ENCODE measurements around the gene ZNF74.
A peak's percentile ranks its signal among the peaks of the same experiment; 100 is the strongest.

ZNF74 gene

GRCh38 chr22:20422271-20423007 lies 28.5 kb downstream of the ZNF74 start:
- no peak for DNase-seq

GRCh38 chr22:20423008-20423905 lies 29.3 kb downstream of the ZNF74 start:
- DNase-seq, result no peak

- DNase-seq, result no peak
Observed at GRCh38 chr22:20423906-20424551, 30.1 kb downstream of the ZNF74 start.

GRCh38 chr22:20424568-20424931 lies 30.6 kb downstream of the ZNF74 start:
- no peak for DNase-seq

GRCh38 chr22:20424932-20425565 lies 31.1 kb downstream of the ZNF74 start:
- no peak for DNase-seq

GRCh38 chr22:20425566-20426258 lies 31.8 kb downstream of the ZNF74 start:
- no peak for DNase-seq

- no peak for DNase-seq
Observed at GRCh38 chr22:20426259-20426615, 32.3 kb downstream of the ZNF74 start.

- DNase-seq, result no peak
Observed at GRCh38 chr22:20427104-20427944, 33.4 kb downstream of the ZNF74 start.

- DNase-seq, result no peak
Observed at GRCh38 chr22:20427945-20428417, 34.0 kb downstream of the ZNF74 start.

GRCh38 chr22:20428496-20429253 lies 34.7 kb downstream of the ZNF74 start:
- no peak for DNase-seq

- peak; percentile 71 for DNase-seq
Observed at GRCh38 chr22:20429254-20430100, 35.5 kb downstream of the ZNF74 start.

GRCh38 chr22:20430101-20430719 lies 36.3 kb downstream of the ZNF74 start:
- DNase-seq, result no peak

- no peak for DNase-seq
Observed at GRCh38 chr22:20430720-20431510, 37.0 kb downstream of the ZNF74 start.

- no peak for DNase-seq
Observed at GRCh38 chr22:20431511-20432192, 37.7 kb downstream of the ZNF74 start.

GRCh38 chr22:20432244-20432686 lies 38.3 kb downstream of the ZNF74 start:
- no peak for DNase-seq

GRCh38 chr22:20433191-20433590 lies 39.2 kb downstream of the ZNF74 start:
- no peak for DNase-seq

GRCh38 chr22:20433686-20434241 lies 39.8 kb downstream of the ZNF74 start:
- DNase-seq, result no peak

Measured in activated T-cell treated with anti-CD3 and anti-CD28 coated beads for 4 hours (primary cell).